Measurements from ENCODE around the gene CCDC30.
"Not testable (repeated sequence)": the region's sequence is repeated elsewhere in the genome, so short reads cannot be mapped to it uniquely, and the experiment has no call there.

Gene CCDC30

DNA sequence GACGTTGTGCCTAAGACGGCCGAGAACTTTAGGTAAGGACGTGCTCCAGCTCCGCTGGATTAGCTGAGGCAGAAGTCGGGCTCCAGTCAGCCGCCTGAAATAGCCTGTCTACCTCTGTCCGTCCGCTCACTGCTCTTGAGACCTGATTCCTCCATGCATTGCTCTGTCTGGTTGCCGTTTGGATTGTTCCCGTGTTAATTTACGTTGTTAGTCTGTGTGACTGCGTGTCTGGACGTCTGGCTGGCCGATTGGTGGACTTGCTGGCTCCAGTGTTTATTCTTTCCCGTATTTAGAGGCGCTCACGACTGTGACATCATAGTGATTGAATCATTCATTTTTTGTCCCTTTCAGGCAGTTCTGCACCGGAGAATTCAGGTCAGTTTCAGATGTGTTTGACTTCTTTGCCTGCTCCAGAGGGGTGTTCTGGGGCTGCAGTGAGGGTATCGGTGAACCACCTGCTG, 195.8 kb downstream of the CCDC30 start:
- DNase-seq, result peak; percentile 59

- peak; percentile 57 for DNase-seq
Observed at GRCh38 chr1:42660907-42661500, 197.9 kb downstream of the CCDC30 start.

GRCh38 chr1:42669936-42670335, 206.8 kb downstream of the CCDC30 start:
- DNase-seq, result no peak

- no peak for DNase-seq
Observed at GRCh38 chr1:42670425-42670824, 207.3 kb downstream of the CCDC30 start.

DNA sequence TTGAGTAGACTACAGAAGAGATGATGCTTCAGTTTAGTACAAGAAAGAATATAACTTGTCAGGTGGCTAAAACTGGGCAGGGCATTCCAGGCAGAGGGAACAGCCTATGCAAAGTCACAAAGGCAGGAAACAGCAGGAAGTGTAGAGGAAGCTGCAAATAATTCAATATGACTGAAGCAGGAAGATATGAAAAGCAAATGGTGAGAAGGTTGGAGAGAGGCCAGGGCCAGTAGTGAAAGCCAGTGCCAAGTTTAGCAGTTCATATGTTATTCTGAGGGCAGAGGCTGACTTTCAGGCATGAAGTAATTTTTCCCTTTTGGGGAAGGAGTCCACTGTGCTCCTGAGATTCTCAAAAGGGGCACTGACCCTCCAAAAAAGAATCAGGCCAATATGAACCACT, 211.1 kb downstream of the CCDC30 start:
- DNase-seq, result no peak

DNA sequence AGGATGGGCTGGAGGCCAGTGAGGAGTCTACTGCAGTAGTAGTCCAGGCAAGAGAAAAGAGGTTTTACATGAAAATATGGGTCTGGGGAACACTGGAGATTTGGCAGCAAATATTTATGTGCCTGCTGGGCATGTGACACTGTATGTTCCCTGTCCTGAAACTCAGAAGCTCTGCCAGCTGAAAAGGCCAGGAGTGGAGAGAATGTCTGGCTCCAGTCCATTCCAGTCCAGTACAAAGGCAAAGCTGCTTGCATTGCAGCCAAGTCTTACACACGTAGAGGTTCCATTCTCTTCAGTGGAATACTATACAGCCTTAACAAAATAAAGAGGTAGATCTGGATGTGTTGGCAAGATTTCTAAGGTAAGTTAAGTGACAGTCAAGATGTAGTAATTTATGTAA, 211.6 kb downstream of the CCDC30 start:
- no peak for DNase-seq

DNA sequence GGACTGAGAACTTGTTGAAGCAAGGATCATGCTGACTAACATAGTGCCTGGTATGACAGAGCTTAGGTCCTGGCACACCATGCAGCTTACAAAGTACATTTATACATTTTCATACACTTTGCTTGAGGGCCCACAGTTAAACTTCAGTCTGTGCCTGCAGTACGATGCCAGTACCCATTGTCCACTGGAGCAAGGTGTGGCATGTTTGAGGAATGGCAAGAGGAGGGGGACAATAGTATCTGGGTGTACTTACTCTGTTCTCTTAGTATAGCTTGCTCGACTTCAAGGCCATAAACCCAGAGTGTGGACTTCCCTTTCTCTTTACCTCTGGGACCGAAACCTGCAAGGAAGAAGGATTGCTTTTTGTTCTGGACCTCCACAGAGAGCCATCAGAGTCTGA, 212.4 kb downstream of the CCDC30 start:
- DNase-seq, result no peak

DNA sequence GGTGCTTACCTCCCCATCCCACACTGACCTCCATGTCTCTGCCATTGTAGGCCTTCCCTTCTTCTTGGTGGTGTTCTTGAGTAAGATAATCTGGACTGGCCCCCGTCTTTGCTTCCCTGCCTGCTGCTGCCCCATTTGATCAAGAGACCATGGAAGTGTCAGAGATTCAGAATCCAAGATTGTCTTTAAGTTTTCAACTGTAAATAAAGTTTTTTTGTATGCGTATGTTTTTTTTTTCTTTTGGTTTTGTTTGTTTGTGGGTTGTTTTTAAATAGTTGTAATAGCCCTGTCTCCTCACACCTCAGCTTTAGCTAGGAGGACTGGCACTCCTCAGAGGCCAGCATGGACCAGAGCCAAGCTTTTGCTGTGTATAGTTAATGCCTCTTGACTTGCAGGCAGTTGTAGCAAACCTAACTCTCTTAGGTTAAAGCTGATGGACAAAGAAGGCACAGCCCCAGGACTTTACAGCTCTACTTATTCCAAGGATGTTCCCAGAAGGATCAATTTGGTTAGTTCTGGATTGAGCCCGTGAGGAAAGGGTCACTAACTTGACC, 213.5 kb downstream of the CCDC30 start:
- DNase-seq, result no peak

- no peak for DNase-seq
Observed at GRCh38 chr1:42679364-42679983, 216.4 kb downstream of the CCDC30 start.

- DNase-seq, result peak; percentile 31
Observed at GRCh38 chr1:42680055-42680454, 217.0 kb downstream of the CCDC30 start.

DNA sequence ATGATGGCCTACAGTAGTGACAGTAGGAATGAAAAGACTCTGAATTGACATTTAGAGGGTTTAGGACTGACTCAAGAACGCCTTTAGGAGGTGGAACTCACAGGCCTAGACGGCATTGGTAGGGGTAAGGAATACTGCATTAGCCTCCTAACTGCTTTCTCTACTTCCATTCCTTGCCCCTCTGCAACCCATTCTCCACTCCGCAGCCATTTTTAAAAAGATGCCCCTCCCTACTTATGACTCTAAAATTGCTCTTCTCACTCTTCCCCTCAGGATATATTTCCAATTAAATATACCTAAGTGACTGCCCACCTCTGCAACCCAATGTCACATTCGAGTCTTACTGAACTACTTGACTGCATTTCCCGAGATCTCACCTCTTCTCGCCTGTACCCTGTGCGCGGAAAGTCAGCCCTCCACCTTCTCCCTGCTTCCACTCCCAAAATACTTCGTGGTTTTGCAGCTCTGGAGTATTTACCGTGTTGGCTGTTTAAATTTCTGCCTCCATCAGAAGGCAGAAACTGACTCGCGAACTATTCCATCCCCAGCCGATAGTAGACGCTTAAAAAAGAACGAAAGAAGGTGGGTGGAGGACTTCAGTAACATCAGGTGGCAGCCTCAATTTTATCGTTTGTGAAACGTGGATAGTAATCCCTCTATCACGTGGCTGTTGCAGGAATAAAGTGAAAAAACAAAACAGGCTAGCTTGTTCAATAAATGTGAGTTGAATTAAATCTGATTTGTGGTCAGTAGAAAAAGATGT, 218.0 kb downstream of the CCDC30 start:
- peak; percentile 72 for DNase-seq

GRCh38 chr1:42681741-42682483, 218.8 kb downstream of the CCDC30 start, which contains the start of gene YBX1:
YBX1 (plus strand) TSS chr1:42682418; CDS start chr1:42682566, 148 bp downstream.
- peak; percentile 99 for DNase-seq

DNA sequence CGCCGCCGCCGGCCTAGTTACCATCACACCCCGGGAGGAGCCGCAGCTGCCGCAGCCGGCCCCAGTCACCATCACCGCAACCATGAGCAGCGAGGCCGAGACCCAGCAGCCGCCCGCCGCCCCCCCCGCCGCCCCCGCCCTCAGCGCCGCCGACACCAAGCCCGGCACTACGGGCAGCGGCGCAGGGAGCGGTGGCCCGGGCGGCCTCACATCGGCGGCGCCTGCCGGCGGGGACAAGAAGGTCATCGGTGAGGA, 219.3 kb downstream of the CCDC30 start:
- not testable (repeated sequence) for DNase-seq

DNA sequence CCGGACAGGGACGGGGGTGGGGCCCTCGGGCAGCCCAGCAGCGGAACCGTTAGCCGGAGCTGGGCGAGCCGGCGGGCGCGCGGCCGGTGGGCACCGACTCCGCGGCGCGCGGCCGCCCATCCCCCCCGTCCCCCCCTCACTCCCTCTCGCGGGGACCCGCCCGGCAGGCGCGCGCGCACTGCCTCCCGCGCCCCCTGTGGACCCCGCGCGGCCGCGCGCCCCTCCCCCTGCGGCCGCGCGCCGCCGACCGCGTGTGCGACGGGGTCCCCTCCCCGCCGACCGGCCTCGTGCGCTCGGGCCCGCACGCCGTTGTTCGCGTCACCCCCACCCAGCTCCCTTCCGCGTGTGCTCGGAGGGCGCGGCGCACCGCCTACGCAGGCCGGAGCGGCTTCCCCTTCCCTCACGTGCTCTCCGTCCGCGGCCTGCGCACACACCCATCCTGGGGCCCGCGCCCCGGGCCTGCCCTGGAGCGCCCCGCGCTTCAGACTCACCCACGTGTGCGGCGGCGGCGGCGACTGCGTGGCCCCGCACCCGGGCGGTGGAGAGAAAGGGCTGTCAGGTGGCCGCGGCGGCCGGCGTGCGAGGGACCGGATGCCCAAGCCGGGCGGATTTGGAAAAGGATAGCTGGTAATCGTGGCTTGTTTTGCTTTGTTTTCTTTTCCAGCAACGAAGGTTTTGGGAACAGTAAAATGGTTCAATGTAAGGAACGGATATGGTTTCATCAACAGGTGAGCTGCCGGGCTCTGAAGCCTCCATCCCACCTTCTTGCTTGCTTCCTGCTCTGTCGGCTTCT, 219.8 kb downstream of the CCDC30 start:
- peak; percentile 80 for DNase-seq

GRCh38 chr1:42684139-42684538, 221.1 kb downstream of the CCDC30 start:
- DNase-seq, result peak; percentile 42

- peak; percentile 52 for DNase-seq
Observed at GRCh38 chr1:42686418-42686817, 223.3 kb downstream of the CCDC30 start.

GRCh38 chr1:42689912-42690311, 226.8 kb downstream of the CCDC30 start:
- no peak for DNase-seq

GRCh38 chr1:42690477-42691156, 227.5 kb downstream of the CCDC30 start:
- no peak for DNase-seq

- no peak for DNase-seq
Observed at GRCh38 chr1:42691157-42691498, 228.0 kb downstream of the CCDC30 start.

- DNase-seq, result no peak
Observed at GRCh38 chr1:42692461-42692860, 229.4 kb downstream of the CCDC30 start.

DNA sequence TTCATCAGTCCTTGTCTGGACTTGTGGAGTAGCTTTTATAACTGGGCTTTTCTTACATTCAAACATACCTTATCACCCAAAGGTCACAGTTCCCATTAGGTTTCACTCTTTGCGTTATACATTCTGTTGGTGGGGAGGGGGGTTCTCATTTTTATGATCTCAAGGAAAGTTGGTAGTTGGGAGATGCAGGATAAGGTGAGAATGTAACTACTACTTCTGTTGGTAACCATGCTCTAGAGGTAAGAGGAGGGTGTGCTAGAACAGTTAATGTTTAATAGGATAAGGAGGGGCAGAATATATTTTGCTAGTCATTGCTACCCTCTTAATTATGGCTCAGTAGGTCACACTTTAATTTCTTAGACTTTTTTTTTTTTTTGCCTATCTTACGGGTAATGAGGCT, 229.8 kb downstream of the CCDC30 start:
- no peak for DNase-seq
